Fibroblast of skin of abdomen (primary cell): ENCODE measurements around the gene DDX5.
"Not testable (repeated sequence)": the region's sequence is repeated elsewhere in the genome, so short reads cannot be mapped to it uniquely, and the experiment has no call there.

Source experiments
- DNase-seq: peaks from one replicate; pipeline ENCODE4 v3.0.0-alpha.2; 2013

DDX5 gene

DNA sequence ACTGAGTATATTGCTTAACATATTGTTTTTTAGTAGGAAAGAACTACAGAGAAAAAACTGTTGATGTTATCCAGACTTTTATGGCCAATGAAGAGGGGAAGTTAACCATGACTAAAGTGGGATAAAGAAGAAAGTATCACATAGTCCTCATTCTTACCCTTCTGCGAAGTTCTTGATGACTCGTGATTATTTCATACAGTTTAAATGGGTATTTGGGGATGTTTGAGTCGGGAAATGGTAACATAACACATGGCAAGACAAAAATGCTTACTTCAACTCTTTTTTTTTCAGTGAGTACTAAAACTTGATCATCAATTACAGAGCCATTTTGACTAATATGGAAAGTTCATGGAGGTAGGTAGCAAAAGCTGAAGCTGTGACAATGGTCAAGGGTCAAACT lies 14.1 kb downstream of the DDX5 start:
- DNase-seq: peak; percentile 78

DNA sequence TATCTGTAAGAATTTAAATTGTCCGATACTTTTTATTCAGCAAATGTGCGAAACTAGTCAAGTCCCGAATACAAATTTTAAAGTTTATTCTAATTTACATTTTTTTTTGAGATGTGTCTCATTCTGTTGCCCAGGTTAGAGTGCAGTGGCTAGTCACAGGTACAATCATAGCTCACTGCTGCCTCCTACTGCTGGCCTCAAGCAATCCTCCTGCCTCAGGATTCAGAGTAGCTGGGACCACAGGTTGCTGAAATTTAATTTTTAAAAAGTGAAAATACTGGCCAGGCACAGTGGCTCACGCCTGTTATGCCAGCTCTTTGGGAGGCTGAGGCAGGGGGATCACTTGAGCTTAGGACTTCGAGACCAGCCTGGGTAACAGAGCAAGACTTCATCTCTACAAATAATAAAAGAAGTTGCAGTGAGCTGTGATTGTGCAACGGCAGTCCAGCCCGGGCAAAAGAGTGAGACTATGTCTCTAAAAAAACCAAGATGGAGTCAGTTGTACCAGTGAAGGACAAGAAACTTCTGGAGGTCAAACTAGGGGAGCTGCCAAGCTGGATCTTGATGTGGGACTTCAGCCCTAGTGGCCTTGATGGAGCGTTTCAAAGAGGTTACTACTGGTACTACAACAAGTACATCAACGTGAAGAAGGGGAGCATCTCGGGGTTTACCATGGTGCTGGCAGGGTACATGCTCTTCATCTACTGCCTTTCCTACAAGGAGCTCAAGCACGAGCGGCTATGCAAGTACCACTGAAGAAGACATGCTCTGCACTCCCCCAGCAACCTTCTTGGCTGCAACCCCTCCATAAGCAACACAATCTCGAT lies 14.8 kb downstream of the DDX5 start:
- DNase-seq: no peak

- DNase-seq: no peak
These were observed 17.8 kb downstream of the DDX5 start for GRCh38 chr17:64488301-64488700.

- no peak for DNase-seq
These were observed 21.7 kb downstream of the DDX5 start for GRCh38 chr17:64484380-64484779.

- DNase-seq: no peak
These were observed 25.1 kb downstream of the DDX5 start for GRCh38 chr17:64480951-64481350.

- DNase-seq: no peak
These were observed 28.2 kb downstream of the DDX5 start for GRCh38 chr17:64477849-64478248.

- DNase-seq: no peak
These were observed 33.5 kb downstream of the DDX5 start for GRCh38 chr17:64472564-64472963.

DNA sequence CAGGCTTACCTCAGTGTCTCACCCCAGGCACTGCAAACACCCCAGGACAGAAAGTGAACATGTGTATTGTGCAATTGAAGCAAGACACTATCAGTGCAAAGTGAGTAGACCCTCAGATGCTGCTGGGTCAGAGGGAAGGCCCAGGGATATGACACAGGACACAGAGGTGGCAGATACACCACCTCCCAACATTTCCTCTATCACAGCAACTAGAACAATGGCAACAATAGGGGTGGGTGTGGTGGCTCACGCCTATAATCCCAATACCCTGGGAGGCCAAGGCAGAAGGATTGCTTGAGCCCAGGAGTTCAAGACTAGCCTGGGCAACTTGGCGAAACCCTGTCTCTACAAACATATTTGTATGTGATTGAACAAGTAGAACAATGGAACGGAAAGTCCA lies 34.6 kb downstream of the DDX5 start:
- DNase-seq: no peak

GRCh38 chr17:64470625-64471024 lies 35.5 kb downstream of the DDX5 start:
- DNase-seq: no peak

DNA sequence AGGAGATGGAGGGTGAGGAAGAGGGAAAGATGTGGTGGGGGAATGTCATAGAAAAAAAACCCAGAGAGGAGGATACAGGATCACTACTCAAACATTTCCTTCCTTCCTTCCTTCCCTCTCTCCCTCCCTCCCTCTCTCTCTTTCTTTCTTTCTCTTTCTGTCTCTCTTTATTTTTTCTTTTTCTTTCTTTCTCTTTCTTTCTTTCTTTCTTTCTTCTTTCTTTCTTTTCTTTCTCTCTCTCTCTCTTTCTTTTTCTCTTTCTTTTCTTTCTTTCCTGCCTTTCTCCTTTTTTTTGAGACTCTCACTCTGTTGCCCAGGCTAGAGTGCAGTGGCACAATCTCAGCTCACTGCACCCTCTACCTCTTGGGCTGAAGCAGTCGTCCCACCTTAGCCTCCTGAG lies 39.3 kb downstream of the DDX5 start:
- DNase-seq: not testable (repeated sequence)

GRCh38 chr17:64466019-64466735 lies 39.9 kb downstream of the DDX5 start:
- DNase-seq: peak; percentile 11

DNA sequence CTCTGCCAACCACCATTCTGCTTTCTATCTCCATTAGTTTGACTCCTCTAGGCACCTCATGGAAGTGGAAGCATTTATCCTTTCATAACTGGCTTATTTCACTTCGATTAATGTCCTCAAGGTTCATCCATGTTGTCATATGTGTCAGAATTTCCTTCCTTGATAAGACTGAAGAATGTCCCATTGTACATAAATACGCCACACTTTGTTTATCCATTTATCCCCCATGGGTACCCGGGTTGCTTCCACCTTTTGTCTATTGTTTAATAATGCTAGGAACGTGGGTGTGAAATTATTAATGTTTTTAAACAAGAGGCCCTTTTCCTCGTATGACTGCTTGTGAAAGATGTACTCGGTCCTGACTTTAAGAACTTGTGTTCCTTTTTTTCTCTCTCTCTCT lies 44.3 kb downstream of the DDX5 start:
- no peak for DNase-seq

DNA sequence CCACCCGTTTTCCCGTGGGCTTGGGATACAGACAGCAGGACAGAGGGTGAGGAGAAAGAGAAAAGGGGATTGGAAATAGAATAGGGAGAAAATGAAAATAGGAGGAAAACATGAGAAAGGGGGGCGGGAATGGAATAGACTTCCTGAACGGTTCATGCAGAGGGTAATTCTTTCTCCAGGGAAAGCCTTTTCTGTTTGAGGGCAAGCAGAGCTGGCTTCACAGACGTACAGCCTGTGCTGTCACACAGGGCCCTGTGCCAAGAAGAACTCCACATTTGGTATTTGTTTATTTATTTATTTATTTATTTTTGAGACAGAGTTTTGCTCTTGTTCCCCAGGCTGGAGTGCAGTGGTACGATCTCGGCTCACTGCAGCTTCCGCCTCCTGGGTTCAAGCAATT lies 45.1 kb downstream of the DDX5 start:
- peak; percentile 9 for DNase-seq

DNA sequence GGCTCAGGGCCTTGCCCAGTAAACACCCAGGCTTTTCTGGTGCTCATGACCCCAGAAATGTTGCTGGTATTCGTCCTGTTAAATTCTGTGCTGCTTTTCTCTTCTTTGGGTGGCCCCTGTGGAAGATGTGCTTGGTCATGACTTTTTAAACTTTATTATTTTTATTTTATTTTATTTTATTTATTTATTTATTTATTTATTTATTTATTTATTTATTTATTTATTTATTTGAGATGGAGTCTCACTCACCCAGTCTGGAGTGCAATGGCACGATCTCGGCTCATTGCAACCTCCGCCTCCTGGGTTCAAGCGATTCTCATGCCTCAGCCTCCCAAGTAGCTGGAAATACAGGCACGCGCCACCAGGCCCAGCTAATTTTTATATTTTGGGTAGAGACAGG lies 46.3 kb downstream of the DDX5 start:
- not testable (repeated sequence) for DNase-seq

- DNase-seq: peak; percentile 50
These were observed 46.8 kb downstream of the DDX5 start for GRCh38 chr17:64459284-64459747.

DNA sequence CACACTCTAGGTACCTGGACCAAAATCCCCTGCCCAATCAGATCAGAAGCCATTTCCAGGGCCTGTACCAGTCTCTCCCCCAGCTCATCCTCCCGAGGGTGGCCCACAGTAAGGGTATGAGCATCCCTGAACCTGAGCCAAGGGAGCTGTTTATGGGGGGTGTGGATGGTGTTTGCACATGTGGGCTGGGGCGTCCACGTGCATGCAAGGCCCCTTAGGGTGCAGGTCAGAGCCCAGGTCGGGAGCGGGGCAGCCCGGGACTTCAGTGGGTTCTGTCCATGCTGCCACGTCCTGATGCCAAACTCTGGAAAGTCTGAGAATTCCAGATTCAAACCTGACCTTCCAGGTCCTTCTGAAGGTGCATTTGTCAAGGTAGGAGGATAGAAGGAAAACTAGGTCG lies 47.3 kb downstream of the DDX5 start:
- DNase-seq: no peak

DNA sequence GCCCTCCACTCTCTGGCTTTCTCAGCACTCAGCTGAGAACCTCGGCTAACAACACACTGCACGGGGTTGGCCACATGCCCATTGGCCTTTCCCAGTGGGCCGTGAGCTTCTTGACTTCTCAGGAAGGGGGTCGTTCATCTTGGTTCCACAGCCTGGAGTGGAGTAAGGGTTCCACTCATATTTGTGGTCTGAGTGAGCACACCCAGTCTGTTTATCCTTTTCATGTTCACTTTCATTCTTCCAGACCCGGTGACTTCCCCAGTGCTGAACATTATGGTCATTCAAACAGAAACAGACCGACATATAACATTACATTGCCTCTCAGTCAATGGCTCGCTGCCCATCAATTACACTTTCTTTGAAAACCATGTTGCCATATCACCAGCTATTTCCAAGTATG lies 48.9 kb downstream of the DDX5 start:
- DNase-seq: peak; percentile 29

DNA sequence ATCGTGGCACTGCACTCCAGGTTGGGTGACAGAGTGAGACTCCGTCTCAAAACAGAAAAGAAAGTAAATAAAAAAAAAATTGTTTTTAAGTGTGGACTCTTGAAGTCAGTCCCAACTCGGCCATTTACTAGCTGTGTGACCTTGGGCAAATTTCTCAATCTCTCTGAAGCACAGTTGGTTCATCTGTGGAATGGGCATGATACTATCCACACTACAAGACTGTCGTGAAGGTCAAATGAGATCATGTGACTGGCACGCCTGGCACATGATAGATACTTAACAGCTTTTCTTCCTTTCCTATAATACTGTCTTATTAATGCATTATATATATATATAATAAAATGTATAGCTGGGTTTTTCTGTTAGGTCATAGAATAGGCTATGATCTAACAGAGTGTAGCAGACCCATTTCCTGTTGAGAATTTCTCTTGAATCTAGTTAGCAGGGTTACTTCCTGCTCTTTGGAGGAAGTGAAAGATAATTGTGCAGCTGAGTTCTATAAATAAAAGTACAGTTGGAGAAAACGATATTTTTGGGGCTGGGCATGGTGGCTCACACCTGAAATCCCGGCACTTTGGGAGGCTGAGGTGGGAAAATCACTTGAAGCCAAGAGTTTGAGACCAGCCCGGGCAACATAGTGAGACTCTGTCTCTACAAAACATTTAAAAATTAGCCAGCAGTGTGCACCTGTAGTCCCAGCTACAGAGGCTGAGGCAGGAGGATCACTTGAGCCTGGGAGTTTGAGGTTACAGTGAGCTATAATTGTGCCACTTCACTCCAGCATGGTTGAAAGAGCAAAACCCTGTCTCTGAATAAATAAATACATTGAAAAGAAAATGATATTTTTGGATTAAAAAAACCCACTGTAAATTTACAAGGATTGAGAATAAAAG lies 49.9 kb downstream of the DDX5 start:
- DNase-seq: no peak

DNA sequence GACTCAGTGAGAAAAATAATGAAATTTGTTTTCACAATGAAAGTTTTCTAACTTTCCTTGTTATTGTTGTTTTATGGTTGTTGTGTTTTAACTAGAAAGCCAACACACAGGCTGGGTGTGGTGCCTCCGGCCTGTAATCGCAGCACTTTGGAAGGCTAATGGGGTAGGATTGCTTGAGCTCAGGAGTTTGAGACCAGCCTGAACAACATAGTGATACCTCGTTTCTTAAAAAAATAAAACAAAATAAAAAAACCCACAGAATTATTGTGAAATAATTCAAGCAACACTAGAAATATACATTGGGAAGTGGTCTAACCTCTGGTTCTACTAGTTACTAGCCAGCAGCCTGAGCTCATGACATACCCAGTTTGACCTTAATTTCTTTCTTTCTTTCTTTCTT lies 56.5 kb downstream of the DDX5 start:
- no peak for DNase-seq

DNA sequence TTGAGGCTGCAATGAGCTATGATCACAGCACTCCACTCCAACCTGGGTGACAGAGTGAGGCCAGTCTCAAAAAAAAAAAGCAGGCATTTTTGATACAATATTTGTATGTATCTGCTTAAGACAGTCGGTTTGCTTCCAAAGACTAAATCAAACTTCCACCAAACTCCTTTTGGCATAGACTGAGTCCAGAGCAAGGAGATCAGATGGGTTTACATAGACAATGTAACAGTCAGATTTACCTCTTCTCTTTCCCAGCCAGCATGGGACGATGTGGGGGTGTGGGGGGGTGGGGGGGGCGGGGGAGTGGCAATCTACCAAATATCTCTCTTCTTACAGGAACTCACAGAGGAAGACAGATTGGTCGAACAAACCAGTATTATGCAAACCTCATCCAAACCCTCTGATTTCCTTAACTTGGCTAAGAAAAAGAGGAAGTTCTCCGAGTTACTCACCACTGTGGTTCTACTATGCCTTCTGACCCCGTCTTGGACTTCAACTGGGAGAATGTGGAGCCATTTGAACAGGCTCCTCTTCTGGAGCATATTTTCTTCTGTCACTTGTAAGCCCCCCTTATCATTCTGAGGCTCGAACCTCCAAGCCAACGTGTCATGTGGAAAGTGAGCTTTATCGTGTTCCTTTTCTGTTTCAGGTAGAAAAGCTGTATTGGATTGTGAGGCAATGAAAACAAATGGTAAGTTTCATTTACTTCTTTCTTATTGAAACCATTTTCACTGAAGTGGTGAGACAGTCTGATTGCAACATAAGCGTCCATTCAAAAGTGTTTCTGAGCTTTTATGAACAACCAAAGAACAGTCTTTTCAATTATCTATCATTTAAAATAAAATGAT lies 57.2 kb downstream of the DDX5 start, which contains the start of gene MILR1:
TSS of gene MILR1 (plus strand) at position 451 of the 848 bp plus-strand sequence. CDS start at position 505, 54 bp downstream.
- DNase-seq: peak; percentile 75
